GM19328 (cell line): ENCODE results near the gene TNMD.
"Not testable (repeated sequence)": the region's sequence is repeated elsewhere in the genome, so short reads cannot be mapped to it uniquely, and the experiment has no call there.

Experiments used
- ATAC-seq: cut with Tn5 transposase; IDR thresholded peaks from one replicate; pipeline ENCODE4 v1.9.1; 2021; ENCODE audit warnings: mild to moderate bottlenecking, moderate library complexity; ENCODE audit not compliant: unreplicated experiment

The TNMD gene

GRCh38 chrX:100584611-100585010 lies at the start of gene TNMD:
TNMD (plus strand) TSS chrX:100584936; CDS start chrX:100585019, 83 bp downstream.
- no peak for ATAC-seq

GRCh38 chrX:100565534-100565933 lies 19.2 kb upstream of the TNMD start:
- not testable (repeated sequence) for ATAC-seq

GRCh38 chrX:100586747-100587146 lies 2.0 kb downstream of the TNMD start:
- ATAC-seq: no peak

GRCh38 chrX:100587861-100588260 lies 3.1 kb downstream of the TNMD start:
- no peak for ATAC-seq

- no peak for ATAC-seq
Measured at GRCh38 chrX:100591256-100592051, 6.7 kb downstream of the TNMD start.

GRCh38 chrX:100593126-100593525 lies 8.4 kb downstream of the TNMD start:
- ATAC-seq: no peak

GRCh38 chrX:100593581-100593980 lies 8.8 kb downstream of the TNMD start:
- no peak for ATAC-seq

- no peak for ATAC-seq
Measured at GRCh38 chrX:100596601-100597000, 11.9 kb downstream of the TNMD start.

- ATAC-seq: no peak
Measured at GRCh38 chrX:100599456-100599855, 14.7 kb downstream of the TNMD start.

GRCh38 chrX:100600340-100600739 lies 15.6 kb downstream of the TNMD start:
- no peak for ATAC-seq

- no peak for ATAC-seq
Measured at GRCh38 chrX:100600758-100601157, 16.0 kb downstream of the TNMD start.

GRCh38 chrX:100606753-100607152 lies 22.0 kb downstream of the TNMD start:
- no peak for ATAC-seq

GRCh38 chrX:100609591-100609990 lies 24.9 kb downstream of the TNMD start:
- ATAC-seq: no peak

GRCh38 chrX:100611951-100612350 lies 27.2 kb downstream of the TNMD start:
- ATAC-seq: no peak

- ATAC-seq: peak; percentile 70
Measured at GRCh38 chrX:100615005-100615404, 30.3 kb downstream of the TNMD start.

GRCh38 chrX:100623001-100623400 lies 38.3 kb downstream of the TNMD start:
- ATAC-seq: no peak

- peak; percentile 94 for ATAC-seq
Measured at GRCh38 chrX:100625985-100626491, 41.3 kb downstream of the TNMD start.

- ATAC-seq: no peak
Measured at GRCh38 chrX:100635040-100635439, 50.3 kb downstream of the TNMD start.

GRCh38 chrX:100635989-100636320 lies 51.2 kb downstream of the TNMD start:
- ATAC-seq: no peak

- ATAC-seq: no peak
Measured at GRCh38 chrX:100636321-100636991, 51.7 kb downstream of the TNMD start, which contains the start of gene TSPAN6. TSPAN6 (minus strand) TSS chrX:100636806; CDS start chrX:100636694, 112 bp downstream.

GRCh38 chrX:100642290-100642689 lies 57.6 kb downstream of the TNMD start:
- ATAC-seq: no peak

- no peak for ATAC-seq
Measured at GRCh38 chrX:100643212-100643611, 58.5 kb downstream of the TNMD start.
